Endothelial cell of umbilical vein (primary cell): ENCODE measurements around the gene SERPINB13. TPM values are rescaled to one million over a fixed set of nuclear protein-coding genes. Genes with fewer than 3 reads are reported as not detected.

Experiments used
- BruUV-seq: library from RNA; stranded (reverse); fragments of 400-500 nt; replicated peaks from 2 replicates; lab custom pipeline; 2021; lab: Mats Ljungman, UMichigan
- CTCF ChIA-PET: fragments of 300-600, 350-600 bp; sonication (Branson Sonifier 250); formaldehyde crosslinking; loops from one replicate; lab custom pipeline; 2021; ENCODE audit warnings: antibody characterized with exemption, inconsistent platforms; lab: Charles Lee
- POLR2A ChIA-PET: fragments of 300-600, 350-600 bp; sonication (Branson Sonifier 250); formaldehyde crosslinking; loops from one replicate; lab custom pipeline; 2021; ENCODE audit warnings: antibody characterized with exemption, inconsistent platforms; lab: Charles Lee
- DNase-seq: peaks from one replicate; pipeline ENCODE4 v3.0.0-alpha.2; 2011; ENCODE audit warnings: low read depth, low spot score
- FAIRE-seq: peaks from 2 replicates; lab custom pipeline; 2011; peaks lifted over from hg19 to GRCh38; lab: Jason Lieb, UNC
- H2AFZ ChIP-seq: 2 replicates; pipeline ENCODE4 v1.6.0; 2012; ENCODE audit warnings: low read depth, low read length, control low read depth, inconsistent platforms
- H3K27ac ChIP-seq: 2 replicates; pipeline ENCODE4 v1.5.1; 2011; ENCODE audit warnings: low read depth, mild to moderate bottlenecking, control low read depth, low read length, moderate library complexity; ENCODE audit not compliant: insufficient read depth
- H3K27me3 ChIP-seq, 2 experiments: 2 replicates each; pipeline versions ENCODE4 v1.6.0 to v1.6.1; 2011; ENCODE audit warnings: low read length in 2 of 2, mixed read lengths in 1 of 2; ENCODE audit not compliant: control insufficient read depth in 2 of 2, insufficient read depth in 2 of 2
- H3K36me3 ChIP-seq, 2 experiments: 2 replicates in 1 of 2; 3 replicates in 1 of 2; pipeline ENCODE4 v1.5.1; 2011; ENCODE audit warnings: low read length in 2 of 2, mild to moderate bottlenecking in 1 of 2, moderate library complexity in 1 of 2; ENCODE audit not compliant: control insufficient read depth in 2 of 2, insufficient read depth in 2 of 2; ENCODE audit errors: extremely low read depth in 1 of 2
- H3K4me1 ChIP-seq: 3 replicates; pipeline ENCODE4 v1.5.1; 2011; ENCODE audit warnings: mild to moderate bottlenecking, low read length; ENCODE audit not compliant: control insufficient read depth, insufficient read depth; ENCODE audit errors: extremely low read depth
- H3K4me2 ChIP-seq: 2 replicates; pipeline ENCODE4 v1.6.1; 2011; ENCODE audit warnings: low read length, control low read depth, mixed read lengths; ENCODE audit not compliant: insufficient read depth
- H3K4me3 ChIP-seq, 3 experiments: fragments of 200-600 bp in 1 of 3; sonication (generic), shearing (Covaris generic) in 1 of 3; replicated peaks in 1 of 3; 2 replicates each; pipeline ENCODE4 v1.5.1; 2011 to 2016; ENCODE audit warnings: control low read depth in 3 of 3, low read length in 3 of 3, mild to moderate bottlenecking in 2 of 3, inconsistent platforms in 1 of 3, low read depth in 1 of 3, moderate library complexity in 1 of 3; ENCODE audit not compliant: insufficient read depth in 1 of 3
- H3K79me2 ChIP-seq: 2 replicates; pipeline ENCODE4 v1.6.0; 2012; ENCODE audit warnings: low read length, inconsistent platforms; ENCODE audit not compliant: control insufficient read depth, insufficient read depth
- H3K9ac ChIP-seq: replicated peaks from 2 replicates; pipeline ENCODE3; 2011; ENCODE audit warnings: low read length, control low read depth; ENCODE audit not compliant: insufficient read depth; ENCODE audit errors: extremely low read depth
- H3K9me1 ChIP-seq: replicated peaks from 3 replicates; pipeline ENCODE4 v1.6.0; 2011; ENCODE audit warnings: mild to moderate bottlenecking, low read length; ENCODE audit not compliant: control insufficient read depth, insufficient read depth; ENCODE audit errors: extremely low read depth
- H3K9me3 ChIP-seq: replicated peaks from 2 replicates; pipeline ENCODE4 v1.5.1; 2012; ENCODE audit warnings: low read length, inconsistent platforms; ENCODE audit not compliant: control insufficient read depth, insufficient read depth
- H4K20me1 ChIP-seq: replicated peaks from 2 replicates; pipeline ENCODE3; 2011; ENCODE audit warnings: mild to moderate bottlenecking, low read length; ENCODE audit not compliant: control insufficient read depth, insufficient read depth; ENCODE audit errors: extremely low read depth
- EZH2 ChIP-seq: IDR thresholded peaks from 2 replicates; pipeline ENCODE4 v1.6.1; 2012; ENCODE audit warnings: borderline replicate concordance, low read depth, mild to moderate bottlenecking, moderate library complexity, low read length, inconsistent platforms; ENCODE audit not compliant: severe bottlenecking
- FOS ChIP-seq: IDR thresholded peaks from 2 replicates; pipeline ENCODE4 v1.6.1; 2011; ENCODE audit warnings: mild to moderate bottlenecking, low read length, moderate library complexity, borderline replicate concordance; ENCODE audit not compliant: insufficient read depth
- GATA2 ChIP-seq: IDR thresholded peaks from 2 replicates; pipeline ENCODE4 v1.7.0; 2011; ENCODE audit warnings: low read depth, mild to moderate bottlenecking, moderate library complexity, mixed read lengths, low read length; ENCODE audit not compliant: insufficient read length, insufficient read depth
- JUN ChIP-seq: IDR thresholded peaks from 2 replicates; pipeline ENCODE4 v1.6.1; 2011; ENCODE audit warnings: borderline replicate concordance, low read depth; ENCODE audit not compliant: insufficient read length, insufficient read depth
- MYC ChIP-seq: IDR thresholded peaks from one replicate; pipeline ENCODE4 v1.6.1; 2011; ENCODE audit warnings: mild to moderate bottlenecking, low read depth, low read length
- POLR2A ChIP-seq: IDR thresholded peaks from 2 replicates; pipeline ENCODE4 v1.6.1; 2012; ENCODE audit warnings: low read depth, mild to moderate bottlenecking, control low read depth, low read length
- POLR2AphosphoS5 ChIP-seq: IDR thresholded peaks from 2 replicates; pipeline ENCODE4 v1.6.1; 2012; ENCODE audit warnings: low read depth, mild to moderate bottlenecking, control low read depth, low read length, moderate library complexity; ENCODE audit not compliant: insufficient read depth
- dilution Hi-C: fragments of 300-500 bp; cut with MboI; formaldehyde crosslinking; loops from one replicate; pipeline ENCODE4 v1.15.0; 2019; ENCODE audit warnings: low sequenced_read_pairs; ENCODE audit not compliant: extremely low pct_ligation_motif_present
- intact Hi-C: fragments of 100-400 bp; cut with micrococcal nuclease; formaldehyde crosslinking; loops from one replicate; pipeline ENCODE4 v1.10.0; 2022
- polyA plus RNA-seq, 4 experiments: library from polyadenylated mRNA; depleted of rRNA in 3 of 4; stranded (reverse) in 3 of 4; unstranded in 1 of 4; fragments of >200 nt; gene quantifications; 2 replicates each; pipeline versions ENCODE4 v1.2.1 to v1.2.3, GENCODE V29; 2011 to 2012; ENCODE audit warnings: missing spikeins in 1 of 4
- total RNA-seq: library from RNA; stranded (reverse); gene quantifications from 2 replicates; pipeline ENCODE4 v1.2.3, GENCODE V29; 2021
- TF ChIP-seq, protein P1 (sequence below), 2 donors: IDR thresholded peaks; 1 replicate in 1 of 2; 2 replicates in 1 of 2; pipeline ENCODE4 v1.5.1; 2011; ENCODE audit warnings: low read length in 2 of 2, mild to moderate bottlenecking in 2 of 2, moderate library complexity in 2 of 2, control low read depth in 1 of 2, inconsistent platforms in 1 of 2, low read depth in 1 of 2; ENCODE audit not compliant: insufficient read depth in 1 of 2; ENCODE audit errors: extremely low read depth in 1 of 2
- TF ChIP-seq, protein P2 (sequence below): IDR thresholded peaks from 2 replicates; pipeline ENCODE4 v1.6.1; 2011; ENCODE audit not compliant: insufficient read depth, insufficient read length

SERPINB13 gene
- total and polyA plus RNA-seq, 2 donors (not counting 3 experiments of a cell fraction or from before 2014, with no cell fraction given) = not detected

DNA sequence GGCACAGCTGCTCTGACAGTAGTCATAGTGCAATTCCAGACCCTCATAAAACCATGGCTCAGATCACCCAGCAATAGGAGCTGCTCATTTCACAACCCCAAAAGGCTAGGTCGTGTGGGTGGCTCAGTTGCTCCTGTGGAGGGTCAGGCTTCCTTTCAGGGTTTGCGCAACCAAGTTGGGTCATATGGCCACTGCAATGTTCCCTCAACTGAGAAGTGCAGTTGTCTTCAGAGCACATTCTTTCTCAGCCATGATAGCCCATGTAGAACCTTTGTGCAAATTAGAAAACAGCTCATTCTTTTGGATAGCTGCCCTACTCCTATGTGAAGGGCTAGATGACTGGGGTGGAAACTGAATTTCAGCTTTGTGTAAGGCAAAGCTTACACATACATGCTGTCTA is 3.2 kb downstream of the SERPINB13 start:
- CTCF ChIA-PET = interaction anchor here (0.5 to 1.8 kb wide), 3 partner anchors 8 to 46 kb away, joined by 3 to 13 read pairs (median 3); no protein-coding TSS in a partner anchor
- Histone ChIP-seq H3K9ac (no peak overlapping the region), H3K79me2 (no peaks in the 10 kb centered on the region), H3K4me1 (no peaks in the 10 kb centered on the region), H3K27ac (no peak overlapping the region), H3K27me3 (no peaks in the 10 kb centered on the region), H4K20me1 (no peaks in the 10 kb centered on the region), H3K4me2 (no peak overlapping the region), H3K9me1 (no peaks in the 10 kb centered on the region), H2AFZ (no peak overlapping the region), H3K4me3 (no peak overlapping the region), H3K9me3 (no peaks in the 10 kb centered on the region), H3K36me3 (no peaks in the 10 kb centered on the region)
- TF ChIP-seq EZH2 (no peak), MYC (no peak), FOS (no peak), GATA2 (no peak), POLR2A (no peak), JUN (no peak), POLR2AphosphoS5 (no peak)
- TF ChIP-seq, protein P1, sequence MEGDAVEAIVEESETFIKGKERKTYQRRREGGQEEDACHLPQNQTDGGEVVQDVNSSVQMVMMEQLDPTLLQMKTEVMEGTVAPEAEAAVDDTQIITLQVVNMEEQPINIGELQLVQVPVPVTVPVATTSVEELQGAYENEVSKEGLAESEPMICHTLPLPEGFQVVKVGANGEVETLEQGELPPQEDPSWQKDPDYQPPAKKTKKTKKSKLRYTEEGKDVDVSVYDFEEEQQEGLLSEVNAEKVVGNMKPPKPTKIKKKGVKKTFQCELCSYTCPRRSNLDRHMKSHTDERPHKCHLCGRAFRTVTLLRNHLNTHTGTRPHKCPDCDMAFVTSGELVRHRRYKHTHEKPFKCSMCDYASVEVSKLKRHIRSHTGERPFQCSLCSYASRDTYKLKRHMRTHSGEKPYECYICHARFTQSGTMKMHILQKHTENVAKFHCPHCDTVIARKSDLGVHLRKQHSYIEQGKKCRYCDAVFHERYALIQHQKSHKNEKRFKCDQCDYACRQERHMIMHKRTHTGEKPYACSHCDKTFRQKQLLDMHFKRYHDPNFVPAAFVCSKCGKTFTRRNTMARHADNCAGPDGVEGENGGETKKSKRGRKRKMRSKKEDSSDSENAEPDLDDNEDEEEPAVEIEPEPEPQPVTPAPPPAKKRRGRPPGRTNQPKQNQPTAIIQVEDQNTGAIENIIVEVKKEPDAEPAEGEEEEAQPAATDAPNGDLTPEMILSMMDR (IDR thresholded peaks at IDR 0.05; ENCODE audit: extremely low read depth in 1 of 2, insufficient read depth in 1 of 2, low read depth in 1 of 2, low read length in 2 of 2) = no peak
- TF ChIP-seq, protein P2, sequence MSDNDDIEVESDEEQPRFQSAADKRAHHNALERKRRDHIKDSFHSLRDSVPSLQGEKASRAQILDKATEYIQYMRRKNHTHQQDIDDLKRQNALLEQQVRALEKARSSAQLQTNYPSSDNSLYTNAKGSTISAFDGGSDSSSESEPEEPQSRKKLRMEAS = no peak
- FAIRE-seq (no peak), DNase-seq (no peak)
- POLR2A ChIA-PET = no interaction called here
- intact Hi-C loops = no loop called here
- dilution Hi-C loops = no loop called here
- BruUV-seq = no TSS peak
